HepG2 (cell line): Measurements from ENCODE around the gene AIF1. TPM values are rescaled to one million over a fixed set of nuclear protein-coding genes. Genes with fewer than 3 reads are reported as not detected.
A peak's percentile ranks its signal among the peaks of the same experiment; 100 is the strongest.

Source experiments
- ATAC-seq: fragments of 200-7000 bp; cut with Tn5 transposase; 3 replicates; pipeline ENCODE4 v1.9.1; 2020; ENCODE audit warnings: mild to moderate bottlenecking, moderate library complexity
- BruUV-seq: library from RNA; stranded (reverse); fragments of 400-500 nt; replicated peaks from 2 replicates; lab custom pipeline; 2021; lab: Mats Ljungman, UMichigan
- CTCF ChIA-PET: fragments of 300-600 bp; formaldehyde crosslinking; extraction: SDS; loops from one replicate; lab custom pipeline; 2021; ENCODE audit warnings: low total read pairs, inconsistent platforms, low intra/inter-chr PET ratio; lab: Yijun Ruan, JAX
- POLR2A ChIA-PET: fragments of 350-600 bp; sonication (Branson Sonifier 250); formaldehyde crosslinking; loops from one replicate; lab custom pipeline; 2020; ENCODE audit warnings: antibody characterized with exemption, inconsistent platforms; lab: Yijun Ruan, JAX
- DNase-seq: peaks from one replicate; pipeline ENCODE4 v3.0.0-alpha.2; 2015; ENCODE audit warnings: low spot score
- FAIRE-seq: peaks from 3 replicates; lab custom pipeline; 2011; peaks lifted over from hg19 to GRCh38; lab: Jason Lieb, UNC
- H2AFZ ChIP-seq: one replicate; pipeline ENCODE4 v1.6.1; 2011; ENCODE audit warnings: low read length, inconsistent platforms
- H3K27ac ChIP-seq: fragments of 300-600 bp; 3 replicates; pipeline ENCODE4 v1.8.0; 2011; ENCODE audit warnings: mixed run types, mild to moderate bottlenecking, mixed read lengths, low read length, inconsistent platforms; ENCODE audit not compliant: insufficient read depth; ENCODE audit errors: extremely low read length
- H3K27me3 ChIP-seq, 2 experiments: fragments of 200-600 bp in 1 of 2; 2 replicates in 1 of 2; 3 replicates in 1 of 2; pipeline versions ENCODE4 v1.6.0 to v1.8.0; 2011; ENCODE audit warnings: low read length in 2 of 2, mild to moderate bottlenecking in 2 of 2, moderate library complexity in 2 of 2, inconsistent platforms in 1 of 2; ENCODE audit not compliant: insufficient read depth in 2 of 2, control insufficient read depth in 1 of 2
- H3K36me3 ChIP-seq, 2 experiments: fragments of 200-600 bp in 1 of 2; replicated peaks in 1 of 2; 2 replicates in 1 of 2; 3 replicates in 1 of 2; pipeline versions ENCODE4 v1.5.1 to v1.8.0; 2011; ENCODE audit warnings: low read length in 2 of 2, inconsistent platforms in 1 of 2; ENCODE audit not compliant: insufficient read depth in 2 of 2, control insufficient read depth in 1 of 2
- H3K4me1 ChIP-seq: 2 replicates; pipeline ENCODE4 v1.5.1; 2012; ENCODE audit warnings: low read length, inconsistent platforms; ENCODE audit not compliant: insufficient read depth
- H3K4me2 ChIP-seq: 2 replicates; pipeline ENCODE4 v1.6.0; 2011; ENCODE audit warnings: low read depth, low read length, inconsistent platforms
- H3K4me3 ChIP-seq, 3 experiments: fragments of 200-600 bp in 1 of 3; sonication (generic), shearing (Covaris generic) in 1 of 3; replicated peaks in 1 of 3; 2 replicates each; pipeline ENCODE4 v1.5.1; 2011 to 2016; ENCODE audit warnings: low read length in 3 of 3, inconsistent platforms in 2 of 3, low read depth in 2 of 3, mild to moderate bottlenecking in 2 of 3, control low read depth in 1 of 3, mixed read lengths in 1 of 3; ENCODE audit not compliant: insufficient read depth in 1 of 3
- H3K79me2 ChIP-seq: one replicate; pipeline ENCODE4 v1.6.1; 2011; ENCODE audit warnings: low read length, inconsistent platforms; ENCODE audit not compliant: insufficient read depth
- H3K9ac ChIP-seq: 2 replicates; pipeline ENCODE4 v1.6.0; 2011; ENCODE audit warnings: mild to moderate bottlenecking, low read depth, low read length, inconsistent platforms; ENCODE audit not compliant: insufficient read depth
- H3K9me3 ChIP-seq: 2 replicates; pipeline ENCODE4 v1.5.1; 2012; ENCODE audit warnings: mild to moderate bottlenecking, low read length
- H4K20me1 ChIP-seq: 2 replicates; pipeline ENCODE4 v1.6.0; 2011; ENCODE audit warnings: inconsistent platforms, mild to moderate bottlenecking, low read length, moderate library complexity; ENCODE audit not compliant: insufficient read depth
- AGO2 ChIP-seq: fragments of 200-400 bp; formaldehyde crosslinking; optimal IDR thresholded peaks from 2 replicates; pipeline ENCODE3; 2017; ENCODE audit warnings: mild to moderate bottlenecking, low read depth, low read length, moderate library complexity
- AHDC1 ChIP-seq: sonication (generic); formaldehyde crosslinking; IDR thresholded peaks from 2 replicates; pipeline ENCODE4 v1.5.1; 2020; ENCODE audit warnings: mild to moderate bottlenecking, missing genetic modification reagents, borderline replicate concordance
- ARNTL ChIP-seq: sonication (generic); formaldehyde crosslinking; IDR thresholded peaks from 2 replicates; pipeline ENCODE4 v1.4.0; 2020; ENCODE audit warnings: mild to moderate bottlenecking, missing genetic modification reagents
- CC2D1A ChIP-seq: sonication (generic); formaldehyde crosslinking; IDR thresholded peaks from 2 replicates; pipeline ENCODE4 v1.8.1; 2023; ENCODE audit warnings: mild to moderate bottlenecking, missing genetic modification reagents
- CHCHD3 ChIP-seq: sonication (generic); formaldehyde crosslinking; IDR thresholded peaks from 2 replicates; pipeline ENCODE4 v1.8.0; 2022; ENCODE audit warnings: mild to moderate bottlenecking, missing genetic modification reagents, moderate library complexity
- DPF2 ChIP-seq: sonication (generic); formaldehyde crosslinking; IDR thresholded peaks from 2 replicates; pipeline ENCODE4 v1.4.0; 2020; ENCODE audit warnings: mild to moderate bottlenecking, low read depth, missing genetic modification reagents, borderline replicate concordance
- THAP11 ChIP-seq: IDR thresholded peaks from 2 replicates; pipeline ENCODE4 v1.6.1; 2016; ENCODE audit warnings: missing biosample characterization, missing genetic modification reagents
- ZBTB40 ChIP-seq, 2 experiments: fragments of 450-650 bp in 1 of 2; sonication (generic) in 1 of 2; formaldehyde crosslinking in 1 of 2; IDR thresholded peaks; 2 replicates each; pipeline versions ENCODE4 v1.6.1 to v1.8.0; 2016 to 2022; ENCODE audit warnings: antibody characterized with exemption in 1 of 2, mild to moderate bottlenecking in 1 of 2, missing genetic modification reagents in 1 of 2
- ZNF225 ChIP-seq: sonication (generic); formaldehyde crosslinking; IDR thresholded peaks from 2 replicates; pipeline ENCODE4 v1.4.0; 2020; ENCODE audit warnings: mild to moderate bottlenecking, missing genetic modification reagents
- ZNF577 ChIP-seq: sonication (generic); formaldehyde crosslinking; IDR thresholded peaks from 2 replicates; pipeline ENCODE4 v1.4.0; 2020; ENCODE audit warnings: mild to moderate bottlenecking, low read depth, missing genetic modification reagents, borderline replicate concordance
- WGBS: methylation state at CpG from one replicate; pipeline ENCODE4 v1.1.6; 2017; ENCODE audit warnings: low lambda C conversion rate; 5-methylcytosine and 5-hydroxymethylcytosine counted together
- in situ Hi-C: cut with HindIII; loops from 2 replicates; pipeline ENCODE4 v1.10.0; 2017; ENCODE audit warnings: low pct_unique_long_range_greater_than_20kb; ENCODE audit not compliant: extremely low pct_ligation_motif_present
- intact Hi-C: fragments of 100-400 bp; cut with micrococcal nuclease; formaldehyde crosslinking; loops from one replicate; pipeline ENCODE4 v1.10.0; 2022; ENCODE audit not compliant: unreplicated experiment
- polyA plus RNA-seq, 8 experiments: library from polyadenylated mRNA; depleted of rRNA in 3 of 8; stranded (reverse) in 7 of 8; unstranded in 1 of 8; fragments of >200 nt; fragmentation: Illumina TruSeq in 4 of 8; extraction: Trizol in 4 of 8; gene quantifications; 2 replicates each; pipeline versions ENCODE4 v1.2.1 to v1.2.3, GENCODE V29; 2011 to 2016; ENCODE audit warnings: low read depth in 4 of 8, missing spikeins in 1 of 8, mixed read lengths in 1 of 8; ENCODE audit not compliant: insufficient read depth in 1 of 8
- total RNA-seq, 5 experiments: library from RNA; depleted of rRNA; stranded (reverse); fragments of >200 nt; fragmentation: Illumina TruSeq; extraction: Trizol; gene quantifications; 2 replicates each; pipeline ENCODE4 v1.2.3, GENCODE V29; 2016; ENCODE audit warnings: low read depth in 1 of 5

AIF1 gene
- total and polyA plus RNA-seq, 2 of the 13 experiments (the other 11 are each of a cell fraction or from before 2014, with no cell fraction given): 1.5 TPM; not detected in 1

DNA sequence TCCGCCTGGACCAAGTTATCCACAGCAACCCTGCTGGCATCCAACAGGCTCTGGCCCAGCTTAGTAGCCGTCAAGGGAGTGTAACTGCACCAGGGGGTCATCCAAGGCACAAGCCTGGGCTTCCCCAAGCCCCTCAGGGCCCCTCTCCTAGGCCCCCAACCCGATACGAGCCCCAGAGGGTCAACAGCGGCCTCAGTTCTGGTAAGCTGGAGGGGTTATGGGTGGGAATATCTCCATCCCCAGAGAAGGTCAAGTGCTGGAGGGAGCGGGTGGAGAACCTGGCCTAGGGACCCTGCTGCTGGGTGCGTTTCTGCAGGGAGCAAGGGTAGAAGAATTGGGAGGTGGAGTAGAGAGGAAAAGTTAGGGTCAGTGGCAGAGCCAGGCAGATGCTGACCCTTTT is 18.4 kb downstream of the AIF1 start:
- Histone ChIP-seq H3K36me3 (peaks cover 62 to 89% of the 10 kb centered on the region in 2 experiments), H2AFZ (no peak overlapping the region), H3K27me3 (no peaks in the 10 kb centered on the region), H3K79me2 (no peaks in the 10 kb centered on the region), H3K4me2 (no peak overlapping the region), H3K9me3 (no peaks in the 10 kb centered on the region), H3K9ac (no peak overlapping the region), H3K27ac (no peak overlapping the region), H3K4me1 (no peaks in the 10 kb centered on the region), H3K4me3 (no peak overlapping the region), H4K20me1 (no peaks in the 10 kb centered on the region; the same call in 1 of the 2 replicates)
- POLR2A ChIA-PET: interaction anchor here (1.2 to 3.4 kb wide), 7 partner anchors 10 to 27 kb away, joined by 3 to 20 read pairs (median 5); partner anchors contain the start of genes BAG6, C6orf47 and PRRC2A
- intact Hi-C loops (no loop called here), in situ Hi-C loops (no loop called here)
- FAIRE-seq: no peak
- no TSS peak for BruUV-seq
- CTCF ChIA-PET: no interaction called here
- WGBS: 97% methylated on average over 7 of the region's 7 CpGs
- no peak for DNase-seq
- ATAC-seq: no peak
- TF ChIP-seq CC2D1A (CRISPR knock-in tag) (no peak), DPF2 (CRISPR knock-in tag) (no peak), AHDC1 (CRISPR knock-in tag) (no peak), ARNTL (no peak), THAP11 (CRISPR knock-in tag) (no peak), ZNF225 (CRISPR knock-in tag) (0 out of 2 replicates have a peak, but pooled peaks have one; percentile 60), ZBTB40 (IDR thresholded peaks at IDR 0.05) (no peak), ZBTB40 (CRISPR knock-in tag; IDR thresholded peaks at IDR 0.05) (no peak), AGO2 (peak; percentile 80), ZNF577 (no peak), CHCHD3 (CRISPR knock-in tag) (no peak)
